DOHH2 (cell line): Measurements from ENCODE around the gene LGALS9.
"Not testable (repeated sequence)": the region's sequence is repeated elsewhere in the genome, so short reads cannot be mapped to it uniquely, and the experiment has no call there.

ENCODE experiments used
- H3F3A ChIP-seq: fragments of 200-600 bp; sonication (generic), shearing (Covaris generic); 2 replicates; pipeline ENCODE4 v1.6.0; 2016; ENCODE audit warnings: antibody characterized with exemption, mild to moderate bottlenecking; ENCODE audit not compliant: control insufficient read depth, insufficient read depth
- H3K27ac ChIP-seq: fragments of 200-600 bp; sonication (generic); 2 replicates; pipeline ENCODE4 v1.5.1; 2014; ENCODE audit warnings: low read depth, mild to moderate bottlenecking, low read length, moderate library complexity
- H3K27me3 ChIP-seq: fragments of 200-600 bp; sonication (generic); 2 replicates; pipeline ENCODE4 v1.6.1; 2014; ENCODE audit warnings: mild to moderate bottlenecking, low read length, mixed read lengths; ENCODE audit not compliant: control insufficient read depth
- H3K36me3 ChIP-seq: fragments of 200-600 bp; sonication (generic); 2 replicates; pipeline ENCODE4 v1.6.1; 2014; ENCODE audit warnings: mild to moderate bottlenecking, low read length, moderate library complexity, mixed read lengths; ENCODE audit not compliant: control insufficient read depth
- H3K4me1 ChIP-seq: fragments of 200-600 bp; sonication (generic); 2 replicates; pipeline ENCODE4 v1.6.1; 2014; ENCODE audit warnings: mild to moderate bottlenecking, low read length, mixed read lengths; ENCODE audit not compliant: control insufficient read depth
- H3K4me2 ChIP-seq: fragments of 200-600 bp; sonication (generic); 2 replicates; pipeline ENCODE4 v1.6.0; 2014; ENCODE audit warnings: mild to moderate bottlenecking, low read length, moderate library complexity
- H3K4me3 ChIP-seq: fragments of 200-600 bp; sonication (generic); 2 replicates; pipeline ENCODE4 v1.5.1; 2014; ENCODE audit warnings: mild to moderate bottlenecking, low read length, mixed read lengths
- H3K79me2 ChIP-seq: fragments of 200-600 bp; sonication (generic); 2 replicates; pipeline ENCODE4 v1.6.1; 2014; ENCODE audit warnings: mild to moderate bottlenecking, low read length, mixed read lengths; ENCODE audit not compliant: control insufficient read depth
- H3K9me2 ChIP-seq: fragments of 200-600 bp; sonication (generic); replicated peaks from 2 replicates; pipeline ENCODE4 v1.6.1; 2014; ENCODE audit warnings: mild to moderate bottlenecking, low read length, mixed read lengths; ENCODE audit not compliant: control insufficient read depth
- H3K9me3 ChIP-seq: fragments of 200-600 bp; sonication (generic); 2 replicates; pipeline ENCODE4 v1.6.1; 2014; ENCODE audit warnings: antibody characterized with exemption, low read length, mixed read lengths; ENCODE audit not compliant: control insufficient read depth, insufficient read depth
- H4K20me1 ChIP-seq: fragments of 200-600 bp; sonication (generic); 2 replicates; pipeline ENCODE4 v1.6.0; 2014; ENCODE audit warnings: low read depth, mild to moderate bottlenecking, antibody characterized with exemption, low read length, moderate library complexity; ENCODE audit not compliant: control insufficient read depth, insufficient read depth
- EZH2phosphoT487 ChIP-seq: fragments of 200-600 bp; sonication (generic); IDR thresholded peaks from 2 replicates; pipeline ENCODE4 v1.6.1; 2017; ENCODE audit warnings: borderline replicate concordance, mild to moderate bottlenecking, antibody characterized with exemption, low read length, moderate library complexity, mixed read lengths
- TF ChIP-seq, protein P1 (sequence below): fragments of 200-600 bp; sonication (generic); IDR thresholded peaks from one replicate; pipeline ENCODE4 v1.5.1; 2014; ENCODE audit warnings: antibody characterized with exemption, mild to moderate bottlenecking, low read depth, low read length; ENCODE audit not compliant: poor library complexity, severe bottlenecking

LGALS9 gene

DNA sequence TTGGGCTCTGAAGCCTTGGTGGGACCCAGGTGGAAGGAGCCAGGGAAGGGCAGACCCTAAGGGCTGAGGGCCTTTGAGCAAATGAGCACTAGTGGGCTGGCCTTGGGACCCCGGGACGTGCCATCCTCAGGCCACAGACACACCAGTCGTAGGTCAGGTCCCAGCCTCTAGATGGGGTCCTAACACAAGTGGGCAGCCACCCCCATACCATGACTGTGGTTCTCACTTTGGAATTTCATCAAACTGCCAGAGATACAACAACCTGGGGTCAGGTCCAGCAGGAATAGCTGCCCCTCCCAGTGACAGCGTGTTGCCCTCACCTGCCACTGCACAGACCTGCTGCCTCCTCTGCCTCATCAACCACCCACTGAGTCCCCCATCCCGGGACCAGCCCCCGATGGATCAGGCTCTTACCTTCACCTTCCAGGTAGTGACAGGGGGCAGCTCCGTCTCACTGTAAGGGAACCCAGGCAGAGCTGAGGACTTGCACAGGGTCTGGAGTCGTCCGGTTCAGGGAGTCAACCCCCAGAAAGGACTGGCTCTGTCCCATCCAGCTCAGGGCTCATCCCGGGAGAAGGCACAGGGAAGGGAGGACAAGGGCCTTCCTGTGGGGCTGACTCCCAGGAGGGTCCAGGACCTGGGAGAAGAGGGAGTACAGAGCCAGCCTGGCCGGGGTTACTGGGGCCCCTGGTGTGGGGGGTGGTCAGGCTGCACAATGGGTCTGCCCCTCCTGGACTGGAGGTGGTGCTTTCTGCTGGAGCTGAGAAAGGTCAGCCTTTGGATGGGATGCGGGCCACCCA lies 40.0 kb downstream of the LGALS9 start:
- no peak overlapping the region for H3K4me3 ChIP-seq
- H3K9me3 ChIP-seq: no peaks in the 10 kb centered on the region
- H3K9me2 ChIP-seq: no peaks in the 10 kb centered on the region
- H3K36me3 ChIP-seq: no peaks in the 10 kb centered on the region
- no peaks in the 10 kb centered on the region for H3K27me3 ChIP-seq
- TF ChIP-seq, protein P1, sequence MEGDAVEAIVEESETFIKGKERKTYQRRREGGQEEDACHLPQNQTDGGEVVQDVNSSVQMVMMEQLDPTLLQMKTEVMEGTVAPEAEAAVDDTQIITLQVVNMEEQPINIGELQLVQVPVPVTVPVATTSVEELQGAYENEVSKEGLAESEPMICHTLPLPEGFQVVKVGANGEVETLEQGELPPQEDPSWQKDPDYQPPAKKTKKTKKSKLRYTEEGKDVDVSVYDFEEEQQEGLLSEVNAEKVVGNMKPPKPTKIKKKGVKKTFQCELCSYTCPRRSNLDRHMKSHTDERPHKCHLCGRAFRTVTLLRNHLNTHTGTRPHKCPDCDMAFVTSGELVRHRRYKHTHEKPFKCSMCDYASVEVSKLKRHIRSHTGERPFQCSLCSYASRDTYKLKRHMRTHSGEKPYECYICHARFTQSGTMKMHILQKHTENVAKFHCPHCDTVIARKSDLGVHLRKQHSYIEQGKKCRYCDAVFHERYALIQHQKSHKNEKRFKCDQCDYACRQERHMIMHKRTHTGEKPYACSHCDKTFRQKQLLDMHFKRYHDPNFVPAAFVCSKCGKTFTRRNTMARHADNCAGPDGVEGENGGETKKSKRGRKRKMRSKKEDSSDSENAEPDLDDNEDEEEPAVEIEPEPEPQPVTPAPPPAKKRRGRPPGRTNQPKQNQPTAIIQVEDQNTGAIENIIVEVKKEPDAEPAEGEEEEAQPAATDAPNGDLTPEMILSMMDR: no peak
- TF ChIP-seq EZH2phosphoT487: no peak
- H3F3A ChIP-seq: no peaks in the 10 kb centered on the region
- no peak overlapping the region for H3K27ac ChIP-seq
- H3K4me1 ChIP-seq: no peaks in the 10 kb centered on the region
- H3K79me2 ChIP-seq: no peaks in the 10 kb centered on the region
- H3K4me2 ChIP-seq: no peak overlapping the region
- H4K20me1 ChIP-seq: no peaks in the 10 kb centered on the region

DNA sequence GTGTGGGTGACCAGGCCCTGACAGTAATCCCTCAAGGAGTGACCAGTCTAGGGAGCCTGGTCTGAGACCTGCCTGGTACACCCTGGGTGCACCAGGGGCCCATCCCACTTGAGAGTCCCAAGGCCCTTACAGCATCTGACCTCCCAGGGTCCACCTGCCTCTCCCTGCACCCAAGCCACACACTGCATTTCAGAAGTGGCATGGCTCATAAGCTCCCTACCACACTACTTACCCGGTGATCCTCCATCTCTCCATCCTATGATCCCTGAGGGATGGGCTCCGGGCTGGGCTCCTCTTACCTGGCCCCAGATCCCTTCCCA lies 40.6 kb downstream of the LGALS9 start:
- no peaks in the 10 kb centered on the region for H3K4me1 ChIP-seq
- H3K36me3 ChIP-seq: no peaks in the 10 kb centered on the region
- H3K27me3 ChIP-seq: no peaks in the 10 kb centered on the region
- no peak overlapping the region for H3K27ac ChIP-seq
- no peaks in the 10 kb centered on the region for H3K9me2 ChIP-seq
- TF ChIP-seq EZH2phosphoT487: no peak
- TF ChIP-seq, protein P1: no peak
- no peaks in the 10 kb centered on the region for H3K9me3 ChIP-seq
- H3F3A ChIP-seq: no peaks in the 10 kb centered on the region
- H4K20me1 ChIP-seq: no peaks in the 10 kb centered on the region
- H3K4me2 ChIP-seq: no peak overlapping the region
- no peak overlapping the region for H3K4me3 ChIP-seq
- H3K79me2 ChIP-seq: no peaks in the 10 kb centered on the region

DNA sequence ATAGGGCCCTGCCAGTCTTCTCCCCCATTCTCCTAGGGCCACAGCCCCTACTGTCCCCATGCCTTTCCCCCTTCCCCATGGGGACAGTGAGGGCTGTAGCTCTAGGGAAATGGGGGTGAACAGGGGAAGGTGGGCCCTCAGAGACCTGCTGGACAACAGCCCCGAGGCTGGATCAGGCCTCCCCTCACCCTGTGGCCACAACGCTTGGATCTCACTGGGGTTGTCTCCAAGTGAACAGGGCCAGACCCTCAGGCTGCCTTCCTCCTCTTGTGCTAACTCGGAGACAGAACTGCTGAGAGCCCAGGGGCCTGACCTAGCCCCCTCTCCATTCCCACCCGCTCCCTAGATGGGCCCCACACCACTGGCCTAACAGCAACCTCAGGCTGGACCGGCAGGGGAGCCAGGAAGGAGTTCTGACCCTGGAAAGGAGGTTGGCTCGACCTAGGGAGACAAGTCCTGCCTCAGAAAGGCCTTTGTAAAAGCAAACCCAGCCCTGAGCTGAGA lies 41.0 kb downstream of the LGALS9 start:
- H3K4me1 ChIP-seq, H3K36me3 ChIP-seq, H3K9me2 ChIP-seq, H3K4me2 ChIP-seq, H3F3A ChIP-seq, H3K79me2 ChIP-seq, H4K20me1 ChIP-seq, H3K4me3 ChIP-seq, H3K9me3 ChIP-seq, H3K27me3 ChIP-seq, H3K27ac ChIP-seq: not testable (repeated sequence)

DNA sequence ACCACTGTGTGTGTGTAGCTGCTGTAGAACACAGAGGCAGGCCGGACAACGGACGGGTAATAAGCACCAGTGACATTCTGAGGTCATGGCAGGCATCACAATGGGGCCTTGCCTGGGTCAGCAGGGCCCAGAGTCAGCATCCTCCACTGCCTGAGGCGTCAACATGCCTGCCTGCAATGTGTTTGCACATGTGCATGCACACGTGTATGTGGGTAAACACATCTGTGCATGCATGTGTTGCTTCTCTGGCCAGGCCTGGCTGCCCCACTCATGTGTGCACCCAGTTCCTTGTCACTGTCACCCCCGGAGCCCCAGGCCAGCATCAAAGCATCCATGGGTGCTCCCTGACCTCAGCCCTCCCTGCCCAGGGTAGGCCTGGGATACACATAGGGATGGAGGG lies 43.3 kb downstream of the LGALS9 start:
- Histone ChIP-seq H3K27ac (no peak overlapping the region), H3K9me2 (no peaks in the 10 kb centered on the region), H3K27me3 (0 out of 2 replicates have a peak, but pooled peaks cover 3% of the 10 kb centered on the region), H3K36me3 (no peaks in the 10 kb centered on the region), H3K4me1 (no peaks in the 10 kb centered on the region), H3K4me3 (no peak overlapping the region), H4K20me1 (no peaks in the 10 kb centered on the region), H3K9me3 (no peaks in the 10 kb centered on the region), H3F3A (no peaks in the 10 kb centered on the region), H3K79me2 (no peaks in the 10 kb centered on the region), H3K4me2 (no peak overlapping the region)
- no peak for TF ChIP-seq EZH2phosphoT487
- TF ChIP-seq, protein P1: no peak
